Stimulated activated CD4-positive, alpha-beta T cell treated with anti-CD3 and anti-CD28 coated beads, TNF-alpha, amount 100 ng/mL, for 24 hours (primary cell): ENCODE measurements around the gene VOPP1.

Experiments used
- DNase-seq, 3 experiments: peaks; one replicate each; pipeline ENCODE4 v3.0.0-alpha.2; 2020; ENCODE audit warnings: low read depth in 3 of 3

VOPP1 gene

GRCh38 chr7:55469721-55470120 lies 102.6 kb downstream of the VOPP1 start:
- no peak for DNase-seq

- no peak for DNase-seq
These were observed 103.0 kb downstream of the VOPP1 start for GRCh38 chr7:55469271-55469681.

- DNase-seq, result no peak
These were observed 103.8 kb downstream of the VOPP1 start for GRCh38 chr7:55468495-55468894.

GRCh38 chr7:55467047-55467593 lies 105.2 kb downstream of the VOPP1 start:
- DNase-seq, result no peak

GRCh38 chr7:55465691-55466090 lies 106.6 kb downstream of the VOPP1 start:
- no peak for DNase-seq

GRCh38 chr7:55464422-55464821 lies 107.9 kb downstream of the VOPP1 start:
- no peak for DNase-seq

GRCh38 chr7:55463686-55464262 lies 108.5 kb downstream of the VOPP1 start:
- DNase-seq, result no peak

GRCh38 chr7:55458351-55458750 lies 114.0 kb downstream of the VOPP1 start:
- DNase-seq, result no peak

GRCh38 chr7:55457801-55458200 lies 114.5 kb downstream of the VOPP1 start:
- no peak for DNase-seq

GRCh38 chr7:55452971-55453370 lies 119.3 kb downstream of the VOPP1 start:
- no peak for DNase-seq

GRCh38 chr7:55449992-55450535 lies 122.2 kb downstream of the VOPP1 start:
- no peak for DNase-seq

- no peak for DNase-seq
These were observed 122.9 kb downstream of the VOPP1 start for GRCh38 chr7:55449205-55449991.

- DNase-seq, result no peak
These were observed 123.8 kb downstream of the VOPP1 start for GRCh38 chr7:55448526-55448925.

GRCh38 chr7:55444786-55445185 lies 127.5 kb downstream of the VOPP1 start:
- DNase-seq, result no peak

- DNase-seq, result no peak
These were observed 130.4 kb downstream of the VOPP1 start for GRCh38 chr7:55441774-55442522.

GRCh38 chr7:55441002-55441401 lies 131.3 kb downstream of the VOPP1 start:
- DNase-seq, result no peak

- DNase-seq, result no peak
These were observed 132.1 kb downstream of the VOPP1 start for GRCh38 chr7:55440040-55440690.

GRCh38 chr7:55439627-55440026 lies 132.7 kb downstream of the VOPP1 start:
- DNase-seq, result no peak

- no peak for DNase-seq
These were observed 133.4 kb downstream of the VOPP1 start for GRCh38 chr7:55438757-55439525.

- no peak for DNase-seq
These were observed 134.1 kb downstream of the VOPP1 start for GRCh38 chr7:55438085-55438756.
